ENCODE measurements around the gene DNM2. TPM values are rescaled to one million over a fixed set of nuclear protein-coding genes. Genes with fewer than 3 reads are reported as not detected.

Gene DNM2
- total and polyA plus RNA-seq, 2 of the 13 experiments (the other 11 are each of a cell fraction or from before 2014, with no cell fraction given) = 41.7 to 59.8 TPM

GRCh38 chr19:10855879-10856522, 138.1 kb downstream of the DNM2 start (continued):
- TF ChIP-seq CBX5 (CRISPR knock-in tag; IDR thresholded peaks at IDR 0.05; ENCODE audit: borderline replicate concordance) = no peak
- no peak for TF ChIP-seq NR3C1 (CRISPR knock-in tag; IDR thresholded peaks at IDR 0.05)
- TF ChIP-seq, protein P1, sequence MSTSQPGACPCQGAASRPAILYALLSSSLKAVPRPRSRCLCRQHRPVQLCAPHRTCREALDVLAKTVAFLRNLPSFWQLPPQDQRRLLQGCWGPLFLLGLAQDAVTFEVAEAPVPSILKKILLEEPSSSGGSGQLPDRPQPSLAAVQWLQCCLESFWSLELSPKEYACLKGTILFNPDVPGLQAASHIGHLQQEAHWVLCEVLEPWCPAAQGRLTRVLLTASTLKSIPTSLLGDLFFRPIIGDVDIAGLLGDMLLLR (CRISPR knock-in tag; IDR thresholded peaks at IDR 0.05) = no peak
- no peak for TF ChIP-seq EEA1 (CRISPR knock-in tag; IDR thresholded peaks at IDR 0.05; ENCODE audit: borderline replicate concordance)
- TF ChIP-seq ZNF660 (CRISPR knock-in tag; IDR thresholded peaks at IDR 0.05; ENCODE audit: borderline replicate concordance, low read depth) = no peak
- TF ChIP-seq NAIF1 (CRISPR knock-in tag; IDR thresholded peaks at IDR 0.05; ENCODE audit: borderline replicate concordance) = no peak
- TF ChIP-seq REST (IDR thresholded peaks at IDR 0.05; ENCODE audit: borderline replicate concordance in 1 of 2, low read depth in 1 of 2, low read length in 2 of 2) = no peak
- no peak for TF ChIP-seq ZBTB25 (CRISPR knock-in tag; IDR thresholded peaks at IDR 0.05)
- TF ChIP-seq MYC (CRISPR knock-in tag; IDR thresholded peaks at IDR 0.05; ENCODE audit: borderline replicate concordance) = no peak
- no peak for TF ChIP-seq ZBTB46 (CRISPR knock-in tag; IDR thresholded peaks at IDR 0.05; ENCODE audit: borderline replicate concordance)
- no peak for TF ChIP-seq STAT5B (CRISPR knock-in tag; IDR thresholded peaks at IDR 0.05)
- peak; percentile 55 for TF ChIP-seq NFYB (CRISPR knock-in tag; IDR thresholded peaks at IDR 0.05)
- peak; percentile 51 for TF ChIP-seq NFYC (CRISPR knock-in tag; IDR thresholded peaks at IDR 0.05)
- no peak for TF ChIP-seq SSRP1 (CRISPR knock-in tag; IDR thresholded peaks at IDR 0.05)
- no peak for TF ChIP-seq MLX (CRISPR knock-in tag; IDR thresholded peaks at IDR 0.05)
- TF ChIP-seq HNRNPLL (IDR thresholded peaks at IDR 0.05; ENCODE audit: low read depth, low read length, poor library complexity, severe bottlenecking) = no peak
- TF ChIP-seq HNRNPL (IDR thresholded peaks at IDR 0.05; ENCODE audit: low read depth, low read length) = peak; percentile 79
- TF ChIP-seq DZIP1 (CRISPR knock-in tag; IDR thresholded peaks at IDR 0.05) = no peak
- no peak for TF ChIP-seq ZNF331 (CRISPR knock-in tag; IDR thresholded peaks at IDR 0.05)

Data from HepG2 (cell line).